Hepatic stellate cell (primary cell): ENCODE measurements around the gene SLFN12L.
A peak's percentile ranks its signal among the peaks of the same experiment; 100 is the strongest.
"Not testable (repeated sequence)": the region's sequence is repeated elsewhere in the genome, so short reads cannot be mapped to it uniquely, and the experiment has no call there.

ENCODE experiments used
- DNase-seq: peaks from one replicate; pipeline ENCODE4 v3.0.0; 2011; ENCODE audit warnings: low spot score

SLFN12L gene

GRCh38 chr17:35537601-35538141 lies at the start of gene SLFN12L:
Gene SLFN12L (minus strand): TSS chr17:35537678. CDS start chr17:35522364, 15,314 bp downstream.
- no peak for DNase-seq

DNA sequence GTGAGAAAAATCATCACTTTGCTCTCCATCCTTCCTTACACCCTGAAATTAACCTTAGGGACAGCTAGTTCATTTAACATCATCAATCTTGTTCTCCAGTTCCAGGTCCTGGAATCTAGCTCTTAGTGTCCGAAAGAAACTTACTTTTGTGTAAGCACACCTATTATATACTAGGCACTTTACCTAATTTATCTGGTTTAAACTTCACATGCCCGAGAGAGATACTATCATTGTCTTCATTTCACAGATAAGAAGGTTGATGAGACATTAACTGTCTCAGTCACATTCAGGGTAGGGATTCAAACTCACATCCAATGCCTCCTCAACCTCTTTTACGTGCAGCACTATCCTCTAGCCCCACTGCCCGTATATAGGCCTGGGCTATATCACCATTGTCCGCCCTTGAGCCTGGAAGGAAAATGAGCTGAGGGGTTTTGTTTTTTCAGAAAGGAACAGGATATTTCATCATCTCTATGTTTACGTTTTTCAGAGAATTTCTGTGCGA lies 49.1 kb upstream of the SLFN12L start:
- DNase-seq, result no peak

GRCh38 chr17:35584061-35584460 lies 46.6 kb upstream of the SLFN12L start:
- no peak for DNase-seq

DNA sequence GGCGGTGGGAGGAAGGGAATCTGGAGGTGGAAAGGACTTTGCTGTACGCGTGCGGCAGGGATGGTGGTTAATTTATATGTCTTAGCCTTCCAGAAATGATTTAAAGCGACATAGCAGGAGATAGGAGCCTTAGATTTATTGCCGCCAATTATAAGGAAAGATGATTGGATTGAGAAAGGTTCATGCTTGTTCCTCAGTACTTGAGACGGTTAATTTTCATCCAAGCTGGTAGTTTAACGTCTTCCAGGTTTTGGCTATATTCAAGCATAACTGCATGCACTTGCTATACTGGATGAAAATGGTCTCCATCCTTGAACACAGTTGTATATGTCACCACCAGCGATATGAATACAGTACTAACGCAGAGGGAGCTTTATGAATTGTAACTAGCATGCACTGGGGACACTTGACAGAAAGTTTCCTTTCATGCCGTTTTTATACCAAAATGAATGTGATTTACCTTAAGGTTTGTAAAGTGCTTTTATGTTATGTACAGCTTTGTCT lies 41.5 kb upstream of the SLFN12L start:
- DNase-seq, result no peak

DNA sequence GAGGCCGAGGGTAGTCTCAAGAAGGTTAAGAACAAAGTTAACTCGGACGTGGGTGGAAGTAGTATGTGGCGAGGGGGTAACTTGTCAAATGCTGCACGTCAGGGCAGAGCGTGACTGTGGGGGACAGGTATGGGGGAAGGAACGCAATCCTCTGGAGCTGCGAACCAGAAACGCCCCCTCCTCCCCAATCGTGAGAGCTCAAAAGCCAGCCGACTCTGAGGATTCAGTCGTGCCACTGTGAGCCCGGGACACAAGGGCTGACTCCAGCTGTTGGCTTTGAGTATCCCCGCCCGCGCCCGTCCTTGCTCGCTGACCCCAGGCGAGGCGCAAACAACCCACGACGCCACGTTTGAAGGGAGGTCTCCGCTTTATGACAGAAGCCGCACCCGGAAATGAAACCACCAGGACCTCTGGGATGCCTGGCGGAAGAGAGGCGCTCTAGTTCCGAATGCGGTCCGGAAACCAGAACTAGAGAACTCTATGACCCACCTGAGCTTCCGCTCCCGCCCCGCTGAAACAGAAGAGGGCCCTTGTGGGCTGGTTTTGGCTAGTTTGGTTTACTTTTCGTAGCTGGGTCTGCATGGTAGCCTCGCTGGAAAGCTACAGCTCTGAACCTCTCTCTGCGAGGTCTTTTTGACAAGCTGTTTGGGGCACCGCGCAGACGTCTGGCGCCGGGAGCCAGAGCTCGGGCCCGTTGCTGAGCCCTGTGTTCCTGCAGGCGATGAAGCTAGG lies 40.9 kb upstream of the SLFN12L start, which contains the start of gene PEX12:
PEX12 (minus strand) TSS at position 375 of the 732 bp plus-strand sequence. CDS start 550 bp downstream, outside the sequence.
- peak; percentile 77 for DNase-seq

- DNase-seq, result no peak
Measured at GRCh38 chr17:35577830-35578196, 40.3 kb upstream of the SLFN12L start.

DNA sequence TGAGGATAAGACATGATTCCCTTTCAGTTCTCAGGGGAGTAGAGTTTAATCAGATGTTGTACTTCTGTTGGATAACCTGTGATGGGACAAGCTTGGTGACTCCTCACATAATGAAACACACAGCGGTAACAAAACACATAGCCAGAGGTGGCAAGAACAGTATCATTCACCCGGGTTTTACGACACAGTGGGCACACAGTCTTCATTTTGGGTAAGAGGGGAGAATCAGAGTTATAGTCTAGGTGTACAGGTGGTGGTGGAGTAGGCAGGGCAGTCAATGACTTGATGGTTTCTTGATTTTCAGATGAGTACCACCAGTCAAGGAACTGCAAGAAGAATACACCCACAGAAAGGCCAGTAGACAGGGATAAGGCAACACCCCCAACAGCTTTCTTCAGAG lies 38.3 kb upstream of the SLFN12L start:
- DNase-seq, result no peak

DNA sequence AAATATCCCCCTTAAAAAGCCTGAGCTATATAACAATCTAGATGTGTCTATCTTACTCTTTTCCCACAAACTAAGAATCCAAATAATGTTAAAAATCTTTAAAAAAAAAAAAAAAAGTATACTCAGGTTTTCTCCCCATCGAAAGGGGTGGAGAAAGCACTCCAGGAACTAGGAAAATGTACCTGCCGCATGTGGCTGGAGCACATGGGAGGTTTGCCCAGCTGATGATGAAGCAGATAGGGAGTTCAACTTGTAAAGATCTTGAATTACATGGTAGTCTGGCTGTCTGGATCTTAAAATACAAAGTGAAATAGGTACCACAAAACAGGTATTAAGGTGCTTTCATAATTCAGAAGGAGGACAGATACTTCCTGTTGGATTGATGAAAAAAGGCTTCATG lies 31.9 kb upstream of the SLFN12L start:
- no peak for DNase-seq

DNA sequence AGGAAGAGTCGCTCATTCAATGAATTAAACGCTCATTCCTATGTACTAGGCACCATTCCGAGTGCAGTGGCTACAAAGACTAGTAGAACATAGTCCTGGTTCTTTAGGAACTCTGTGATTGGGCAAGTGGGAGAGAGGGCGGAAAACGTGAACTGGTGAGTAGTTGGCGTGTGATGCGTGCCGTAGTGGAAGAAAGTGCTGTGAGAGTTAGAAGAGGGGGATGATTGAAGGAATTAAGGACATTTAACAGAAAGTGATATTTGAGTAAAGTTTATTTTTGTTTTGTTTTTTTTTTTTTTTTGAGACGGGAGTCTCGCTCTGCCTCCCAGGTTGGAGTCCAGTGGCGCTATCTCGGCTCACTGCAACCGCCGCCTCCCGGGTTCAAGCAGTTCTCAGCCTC lies 31.1 kb upstream of the SLFN12L start:
- peak; percentile 56 for DNase-seq

DNA sequence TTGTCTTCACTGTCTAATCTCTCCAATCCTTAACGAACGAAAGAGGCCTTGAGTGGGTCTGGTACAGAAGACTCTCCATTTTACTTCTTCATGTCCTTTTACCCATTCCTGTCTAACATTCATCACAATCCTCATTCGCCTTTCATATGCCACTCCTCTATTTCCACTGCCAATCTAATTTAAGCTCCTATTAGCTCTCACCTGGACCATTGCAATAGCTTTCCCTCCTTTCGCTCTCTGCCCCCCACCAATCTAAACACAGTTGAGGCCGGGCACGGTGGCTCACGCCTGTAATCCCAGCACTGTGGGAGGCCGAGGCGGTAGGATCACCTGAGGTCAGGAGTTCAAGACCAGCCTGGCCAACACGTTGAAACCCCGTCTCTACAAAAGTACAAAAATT lies 29.5 kb upstream of the SLFN12L start:
- DNase-seq, result no peak

- DNase-seq, result not testable (repeated sequence)
Measured at GRCh38 chr17:35563181-35563580, 25.7 kb upstream of the SLFN12L start.

GRCh38 chr17:35560703-35561102 lies 23.2 kb upstream of the SLFN12L start, which contains the start of gene SLFN14:
Gene SLFN14 (minus strand): TSS chr17:35560819. CDS start chr17:35558062, 2,757 bp downstream.
- no peak for DNase-seq

GRCh38 chr17:35559495-35560210 lies 22.2 kb upstream of the SLFN12L start:
- DNase-seq, result no peak

- no peak for DNase-seq
Measured at GRCh38 chr17:35557353-35557752, 19.9 kb upstream of the SLFN12L start.

DNA sequence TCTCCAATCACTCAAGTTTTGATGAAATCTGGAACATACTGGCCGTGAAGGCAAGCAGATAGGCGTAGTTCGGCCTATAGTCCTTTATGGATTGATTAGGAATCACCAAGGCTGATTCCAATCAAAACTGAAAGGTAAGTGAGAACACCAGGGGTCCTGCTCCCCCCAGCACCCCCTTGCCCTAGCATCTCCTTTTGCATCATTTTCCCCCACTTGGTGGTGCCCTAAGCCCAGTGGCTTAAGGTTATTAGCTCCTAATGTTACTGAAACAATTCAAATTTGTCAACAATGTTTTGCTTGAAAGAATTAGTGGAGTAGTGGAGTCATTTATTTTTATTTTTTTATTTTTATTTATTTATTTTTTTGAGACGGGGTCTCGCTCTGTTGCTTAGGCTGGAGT lies 18.2 kb upstream of the SLFN12L start:
- DNase-seq, result no peak

DNA sequence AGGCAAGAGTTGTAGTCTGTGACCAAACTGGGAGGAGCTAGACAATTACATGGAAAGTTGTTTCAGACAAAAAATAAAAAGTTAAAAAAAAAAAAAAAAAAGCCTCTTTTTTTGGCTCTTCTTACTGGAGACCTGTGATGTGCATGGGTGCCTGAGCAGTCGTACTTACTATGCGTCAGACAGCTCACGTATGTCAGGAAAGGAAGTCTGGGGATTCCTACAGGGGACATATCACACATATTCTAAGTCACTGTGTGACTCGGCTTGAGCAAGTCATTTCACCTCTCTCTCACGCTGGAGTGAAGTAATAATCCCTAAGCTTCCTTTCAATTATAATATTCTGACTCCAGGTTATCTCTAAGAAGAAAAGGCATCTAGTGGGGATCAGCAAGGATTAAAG lies 17.2 kb upstream of the SLFN12L start:
- no peak for DNase-seq

DNA sequence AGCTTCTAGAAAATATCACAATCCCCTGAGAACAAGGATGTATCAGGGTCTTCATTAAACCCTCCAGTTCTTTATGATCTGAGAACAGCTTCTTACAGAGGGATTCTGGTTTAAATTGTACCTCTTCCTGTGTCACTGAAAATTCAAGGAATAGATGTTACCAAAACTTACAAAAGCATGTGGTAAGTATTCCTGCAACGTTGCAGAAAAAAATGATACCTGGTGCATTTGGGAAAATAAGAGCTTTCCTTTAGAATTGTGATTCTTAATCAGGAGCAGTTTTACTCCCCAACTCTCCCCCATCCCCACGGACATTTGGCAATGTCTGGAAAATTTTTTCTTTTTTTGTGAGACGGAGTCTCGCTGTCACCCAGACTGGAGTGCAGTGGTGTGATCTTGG lies 15.8 kb upstream of the SLFN12L start:
- DNase-seq, result no peak

DNA sequence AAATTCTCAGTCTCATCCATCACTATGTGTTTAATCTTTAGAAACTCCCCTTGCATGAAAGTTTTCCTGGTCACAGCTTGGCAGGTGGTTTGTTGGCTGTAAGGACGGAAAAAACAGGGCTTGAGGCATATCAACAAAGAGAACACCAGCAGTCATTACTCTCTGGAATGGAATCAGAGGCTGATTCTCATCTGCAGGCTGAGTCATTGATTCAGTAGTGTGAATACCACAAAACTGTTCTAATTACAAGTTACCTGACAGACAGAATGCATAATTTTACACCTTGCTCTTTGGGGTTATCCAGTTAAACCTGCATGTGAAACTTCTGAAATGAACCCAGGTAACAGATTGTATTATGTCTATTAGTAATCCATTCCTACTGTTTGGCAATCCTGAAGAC lies 11.5 kb upstream of the SLFN12L start:
- DNase-seq, result no peak

- DNase-seq, result no peak
Measured at GRCh38 chr17:35548208-35548810, 10.8 kb upstream of the SLFN12L start.

DNA sequence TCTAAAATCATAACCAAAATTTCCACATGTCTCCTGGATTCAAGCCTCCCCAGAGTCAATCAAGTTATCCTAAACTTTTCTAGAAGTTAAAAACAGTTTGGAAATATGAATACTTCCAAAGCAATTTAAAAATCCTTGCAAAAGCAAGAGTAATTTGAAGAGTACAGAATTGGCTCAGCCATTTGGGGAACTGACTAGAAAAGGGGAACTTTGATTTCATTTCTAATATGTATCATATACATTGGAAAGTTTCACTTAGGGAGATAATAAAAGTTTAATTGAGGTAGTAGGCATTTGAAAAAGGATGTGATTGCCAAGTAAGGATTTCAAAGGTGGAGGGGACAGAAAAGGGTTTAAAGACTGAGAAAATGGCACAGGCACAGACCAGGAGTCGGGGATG lies 9.0 kb upstream of the SLFN12L start:
- no peak for DNase-seq

DNA sequence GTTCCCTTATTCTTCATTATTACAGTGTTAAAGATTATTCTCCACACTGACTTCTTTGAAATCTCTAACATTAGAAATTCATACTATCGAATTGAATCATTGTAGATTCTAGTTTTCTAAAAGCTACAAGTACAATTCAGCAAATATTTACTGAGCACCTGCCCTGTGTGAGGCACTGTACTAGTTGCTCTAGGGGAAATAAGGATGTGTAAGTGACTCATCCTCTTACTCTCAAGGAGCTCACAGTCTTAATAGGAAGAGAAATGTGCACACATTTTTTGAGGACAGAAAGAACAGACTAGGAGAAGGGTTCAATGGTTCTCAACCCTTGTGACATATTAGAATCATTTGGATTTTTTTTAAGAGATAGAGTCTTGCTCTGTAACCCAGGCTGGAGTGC lies 7.7 kb upstream of the SLFN12L start:
- DNase-seq, result no peak

GRCh38 chr17:35543856-35544255 lies 6.4 kb upstream of the SLFN12L start:
- peak; percentile 8 for DNase-seq
